GM18498 (cell line): ENCODE results near the gene CADM2.
"Not testable (repeated sequence)": the region's sequence is repeated elsewhere in the genome, so short reads cannot be mapped to it uniquely, and the experiment has no call there.

Experiments used
- ATAC-seq: cut with Tn5 transposase; IDR thresholded peaks from one replicate; pipeline ENCODE4 v1.9.1; 2021; ENCODE audit warnings: mild to moderate bottlenecking, moderate library complexity; ENCODE audit not compliant: unreplicated experiment

CADM2 gene

GRCh38 chr3:85455561-85456200 is 496.9 kb downstream of the CADM2 start:
- no peak for ATAC-seq

- ATAC-seq, result no peak
These were observed 515.5 kb downstream of the CADM2 start for GRCh38 chr3:85474241-85474640.

- ATAC-seq, result no peak
These were observed 516.6 kb downstream of the CADM2 start for GRCh38 chr3:85475346-85475745.

GRCh38 chr3:85476891-85477495 is 518.2 kb downstream of the CADM2 start:
- ATAC-seq, result no peak

- ATAC-seq, result no peak
These were observed 522.8 kb downstream of the CADM2 start for GRCh38 chr3:85481411-85482212.

GRCh38 chr3:85482213-85482490 is 523.4 kb downstream of the CADM2 start:
- ATAC-seq, result no peak

GRCh38 chr3:85483986-85484385 is 525.2 kb downstream of the CADM2 start:
- no peak for ATAC-seq

- ATAC-seq, result no peak
These were observed 528.6 kb downstream of the CADM2 start for GRCh38 chr3:85487375-85487774.

GRCh38 chr3:85495602-85496001 is 536.8 kb downstream of the CADM2 start:
- ATAC-seq, result no peak

GRCh38 chr3:85498177-85498576 is 539.4 kb downstream of the CADM2 start:
- ATAC-seq, result no peak

- no peak for ATAC-seq
These were observed 543.5 kb downstream of the CADM2 start for GRCh38 chr3:85502148-85502875.

- not testable (repeated sequence) for ATAC-seq
These were observed 545.5 kb downstream of the CADM2 start for GRCh38 chr3:85504129-85504784.

GRCh38 chr3:85504785-85505511 is 546.2 kb downstream of the CADM2 start:
- ATAC-seq, result not testable (repeated sequence)

- not testable (repeated sequence) for ATAC-seq
These were observed 548.3 kb downstream of the CADM2 start for GRCh38 chr3:85507052-85507451.

- no peak for ATAC-seq
These were observed 549.9 kb downstream of the CADM2 start for GRCh38 chr3:85508659-85509058.

GRCh38 chr3:85516146-85516545 is 557.4 kb downstream of the CADM2 start:
- ATAC-seq, result no peak

- no peak for ATAC-seq
These were observed 565.3 kb downstream of the CADM2 start for GRCh38 chr3:85524104-85524503.

- no peak for ATAC-seq
These were observed 566.5 kb downstream of the CADM2 start for GRCh38 chr3:85525264-85525663.

GRCh38 chr3:85533586-85533985 is 574.8 kb downstream of the CADM2 start:
- no peak for ATAC-seq

GRCh38 chr3:85535517-85535916 is 576.7 kb downstream of the CADM2 start:
- ATAC-seq, result no peak
